ENCODE data around the gene SGSH.
"Not testable (repeated sequence)": the region's sequence is repeated elsewhere in the genome, so short reads cannot be mapped to it uniquely, and the experiment has no call there.

The SGSH gene

DNA sequence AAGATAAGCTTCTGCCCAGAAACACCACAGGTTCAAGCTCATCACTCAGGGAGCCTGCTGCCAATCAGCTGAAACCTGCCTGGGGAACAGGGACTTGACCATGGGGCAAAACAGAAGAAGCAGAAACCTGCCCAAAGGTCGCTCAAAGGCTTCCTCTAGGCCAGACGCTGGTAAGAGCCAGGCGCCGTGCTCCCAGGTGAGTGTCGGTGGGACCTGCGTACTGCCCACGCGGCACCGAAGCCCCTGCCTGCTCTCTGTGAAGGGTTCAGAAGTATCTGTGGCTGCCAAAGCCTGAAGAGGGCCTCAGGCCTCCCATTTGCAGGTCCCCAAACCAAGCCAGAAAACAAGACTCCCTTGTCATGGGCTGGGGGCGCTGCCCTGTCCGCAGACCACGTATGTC lies 10.4 kb downstream of the SGSH start:
- DNase-seq, result no peak

GRCh38 chr17:80208050-80208449 lies 12.1 kb downstream of the SGSH start:
- no peak for DNase-seq

DNA sequence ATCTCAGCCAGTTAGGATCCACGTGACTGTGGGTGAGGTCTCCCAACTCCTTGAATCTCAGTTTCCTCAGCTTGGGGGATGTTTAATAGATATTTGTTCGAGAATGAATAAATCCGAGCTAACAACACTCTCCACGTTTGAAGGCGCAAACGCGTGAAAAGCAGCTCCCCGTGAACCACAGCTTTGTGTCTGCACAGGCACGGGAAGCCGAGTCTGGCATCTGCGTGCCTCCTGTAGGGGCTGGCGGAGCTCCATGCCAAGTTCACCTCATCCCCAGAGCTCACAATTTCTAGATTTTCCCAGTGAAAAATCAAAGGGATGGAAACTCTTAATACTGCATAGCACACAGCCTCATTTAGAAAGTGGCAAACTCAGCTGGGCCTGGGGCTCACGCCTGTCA lies 14.3 kb downstream of the SGSH start:
- no peak for DNase-seq

GRCh38 chr17:80204626-80205468 lies 15.3 kb downstream of the SGSH start:
- no peak for DNase-seq

DNA sequence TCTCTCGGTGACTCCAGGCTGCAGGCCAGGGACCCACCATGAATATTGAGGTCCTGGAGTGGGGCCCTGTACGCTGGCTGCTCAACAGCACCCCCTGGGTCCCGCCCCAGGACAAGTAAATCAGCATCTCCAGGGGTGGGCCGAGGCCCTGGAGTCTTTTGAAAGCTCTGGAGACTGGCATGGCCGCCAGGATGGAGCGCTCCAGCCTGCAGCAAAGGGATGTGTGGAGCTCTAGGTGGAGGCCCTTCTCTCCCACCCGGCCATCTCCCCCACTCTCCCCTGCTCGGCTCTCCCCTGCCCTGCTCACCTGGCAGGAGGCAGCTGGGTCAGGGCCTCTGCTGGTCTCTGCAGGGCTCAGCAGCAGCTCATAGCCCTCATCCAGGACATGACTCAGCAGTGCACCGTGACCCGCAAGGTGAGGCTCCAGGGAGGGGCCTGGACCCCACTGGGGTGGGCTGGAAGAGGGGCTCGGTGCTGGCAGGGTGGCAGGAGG lies 16.6 kb downstream of the SGSH start:
- no peak for DNase-seq

GRCh38 chr17:80202197-80202596 lies 17.9 kb downstream of the SGSH start:
- DNase-seq, result no peak

DNA sequence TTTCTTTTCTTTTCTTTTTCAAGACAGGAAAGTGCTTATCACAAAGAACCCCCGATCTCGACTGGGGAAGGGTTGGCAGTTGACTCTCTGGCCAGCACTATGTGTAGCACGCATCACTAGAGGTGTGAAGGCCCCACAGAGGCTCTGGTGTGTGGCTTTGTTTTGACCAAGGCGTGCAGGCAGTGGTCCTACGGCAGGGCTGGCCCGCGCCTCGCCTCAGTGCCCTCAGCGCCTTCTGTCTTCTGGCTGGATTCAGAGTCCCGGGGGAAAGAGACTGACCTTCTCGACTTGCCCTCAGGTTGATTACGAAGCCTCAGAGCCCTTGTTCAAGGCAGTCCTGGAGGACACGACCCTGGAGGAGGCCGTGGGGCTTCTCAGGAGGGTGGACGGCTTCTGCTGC lies 18.7 kb downstream of the SGSH start:
- DNase-seq, result no peak

GRCh38 chr17:80199295-80199694 lies 20.8 kb downstream of the SGSH start:
- DNase-seq, result not testable (repeated sequence)

DNA sequence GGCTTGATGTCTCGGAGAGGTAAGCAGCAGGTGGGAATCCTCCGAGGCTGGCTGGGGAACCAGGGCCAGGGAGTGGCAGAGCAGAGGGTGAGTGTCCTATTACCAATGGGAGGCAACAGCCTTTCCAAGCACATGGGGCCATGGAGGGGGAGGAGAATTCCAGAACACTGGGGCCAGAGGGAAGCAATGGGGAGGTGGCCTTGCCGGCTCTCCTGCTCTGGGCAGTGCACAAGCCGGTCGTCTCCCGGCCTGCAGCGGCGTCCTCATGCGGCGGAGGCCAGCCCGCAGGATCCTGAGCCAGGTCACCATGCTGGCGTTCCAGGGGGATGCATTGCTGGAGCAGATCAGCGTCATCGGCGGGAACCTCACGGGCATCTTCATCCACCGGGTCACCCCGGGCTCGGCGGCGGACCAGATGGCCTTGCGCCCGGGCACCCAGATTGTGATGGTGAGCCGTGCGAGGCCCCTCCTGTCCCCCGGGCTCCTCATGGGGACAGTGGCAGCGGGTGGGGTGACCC lies 21.9 kb downstream of the SGSH start:
- DNase-seq, result no peak

DNA sequence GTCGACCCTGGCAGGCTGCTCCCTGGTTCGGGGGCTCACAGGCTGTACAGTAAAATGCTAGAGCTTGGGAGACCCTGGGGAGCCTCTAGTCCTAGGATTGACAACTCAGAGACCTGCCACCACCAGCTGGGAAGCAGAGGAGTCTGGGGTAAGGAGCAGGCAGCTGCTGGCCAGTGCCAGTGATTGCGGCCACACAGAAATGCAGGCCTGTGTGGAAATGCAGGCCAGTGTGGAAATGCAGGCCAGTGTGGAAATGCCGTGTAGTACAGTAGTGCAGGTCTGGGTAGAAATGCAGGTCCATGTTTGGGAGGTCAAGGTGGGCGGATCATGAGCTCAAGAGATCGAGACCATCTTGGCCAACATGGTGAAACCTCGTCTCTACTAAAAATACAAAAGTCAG lies 23.5 kb downstream of the SGSH start:
- DNase-seq, result no peak

GRCh38 chr17:80195671-80196529 lies 24.2 kb downstream of the SGSH start:
- DNase-seq, result peak; percentile 8 to 11

GRCh38 chr17:80195141-80195540 lies 25.0 kb downstream of the SGSH start:
- DNase-seq, result no peak

DNA sequence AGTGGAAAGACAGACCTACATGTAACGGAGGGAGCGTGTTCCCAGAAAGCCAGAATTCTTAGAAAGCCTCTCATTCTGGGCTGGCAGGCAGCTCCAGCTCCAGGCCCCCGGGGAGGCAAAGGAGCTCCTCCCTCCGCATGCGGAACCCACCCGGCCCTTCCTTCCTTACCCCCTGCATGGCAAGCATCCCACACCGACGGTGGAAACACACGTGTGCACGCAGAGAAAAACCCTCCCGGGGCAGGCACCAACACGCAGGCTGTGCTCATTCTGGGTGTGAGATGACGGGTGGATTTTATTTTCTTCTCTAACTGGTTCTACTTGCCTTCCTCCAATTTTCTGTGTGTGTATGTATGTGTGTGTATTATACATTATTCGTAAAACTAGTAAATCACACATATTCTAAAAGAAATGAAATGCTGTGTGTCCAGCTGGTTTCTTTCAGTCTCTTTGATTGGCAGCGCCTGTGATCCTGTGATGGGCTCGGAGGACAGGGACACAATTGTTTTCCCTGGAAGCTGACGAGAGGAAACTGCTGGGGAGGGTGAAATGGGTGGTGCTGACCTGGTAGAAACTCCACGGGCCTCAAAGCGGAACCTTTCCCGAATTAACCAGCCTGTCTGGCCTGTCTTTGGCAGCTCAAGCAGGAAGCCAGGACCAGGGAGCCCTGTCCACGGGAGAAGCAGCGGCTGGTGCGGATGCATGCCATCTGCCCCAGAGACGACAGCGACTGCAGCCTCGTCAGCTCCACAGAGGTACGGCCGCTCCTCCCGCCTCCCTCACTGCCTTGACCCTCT lies 28.1 kb downstream of the SGSH start:
- no peak for DNase-seq

- no peak for DNase-seq
Measured at GRCh38 chr17:80191192-80191591, 28.9 kb downstream of the SGSH start.

DNA sequence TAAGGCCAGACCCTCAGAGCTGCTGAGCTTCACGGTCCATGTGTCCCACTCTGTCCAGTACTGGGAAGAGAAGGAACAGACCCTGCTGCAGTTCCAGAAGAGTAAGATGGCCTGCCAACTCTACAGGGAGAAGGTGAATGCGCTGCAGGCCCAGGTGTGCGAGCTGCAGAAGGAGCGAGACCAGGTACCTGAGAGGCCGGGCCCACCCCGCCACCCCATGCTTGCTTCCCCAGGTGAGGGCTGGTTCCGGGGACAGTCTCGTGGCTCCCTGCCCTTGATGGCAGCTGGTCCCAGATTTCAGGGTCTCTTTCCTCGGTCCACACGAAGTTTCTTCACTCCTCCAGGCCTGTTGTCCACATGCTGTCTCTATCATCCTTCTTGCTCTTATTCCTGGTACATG lies 29.4 kb downstream of the SGSH start:
- DNase-seq, result no peak

DNA sequence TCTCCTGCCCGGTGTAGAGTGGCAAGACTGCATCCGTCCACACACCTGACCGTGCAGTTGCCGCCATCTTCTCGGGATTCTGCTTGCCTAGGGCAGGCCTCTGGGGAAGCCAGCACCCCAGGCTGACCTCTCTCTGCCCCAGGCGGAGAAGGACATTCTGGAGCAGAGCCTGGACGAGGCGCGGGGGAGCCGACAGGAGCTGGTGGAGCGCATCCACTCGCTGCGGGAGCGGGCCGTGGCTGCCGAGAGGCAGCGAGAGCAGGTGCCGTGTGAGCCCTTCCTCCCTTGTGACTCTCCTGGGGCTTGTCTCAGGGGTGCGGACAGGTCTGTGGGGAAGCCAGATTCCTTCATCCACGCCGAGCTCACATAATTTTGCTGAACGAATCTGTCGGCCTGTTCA lies 30.5 kb downstream of the SGSH start:
- no peak for DNase-seq

DNA sequence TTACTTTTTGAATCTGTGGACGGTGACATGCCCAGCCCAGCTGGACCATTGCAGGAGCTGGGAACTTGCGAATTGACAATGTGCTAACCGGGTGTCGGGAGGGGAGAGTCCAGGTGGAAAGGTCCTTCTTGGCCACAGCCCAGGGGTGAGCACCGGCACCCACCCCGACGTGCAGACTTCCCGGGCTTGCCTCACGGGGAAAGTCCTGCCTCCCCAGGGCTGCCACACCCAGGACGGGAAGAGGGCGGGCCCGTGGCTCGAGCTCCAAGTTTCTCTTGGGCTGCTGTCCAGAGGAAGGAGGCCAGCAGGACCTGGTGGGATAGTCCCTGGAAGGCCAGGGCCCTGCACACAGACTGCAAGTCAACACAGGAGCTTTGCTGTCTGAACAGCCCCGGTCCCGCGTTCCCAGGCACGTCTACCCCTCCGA lies 32.6 kb downstream of the SGSH start:
- DNase-seq, result no peak

DNA sequence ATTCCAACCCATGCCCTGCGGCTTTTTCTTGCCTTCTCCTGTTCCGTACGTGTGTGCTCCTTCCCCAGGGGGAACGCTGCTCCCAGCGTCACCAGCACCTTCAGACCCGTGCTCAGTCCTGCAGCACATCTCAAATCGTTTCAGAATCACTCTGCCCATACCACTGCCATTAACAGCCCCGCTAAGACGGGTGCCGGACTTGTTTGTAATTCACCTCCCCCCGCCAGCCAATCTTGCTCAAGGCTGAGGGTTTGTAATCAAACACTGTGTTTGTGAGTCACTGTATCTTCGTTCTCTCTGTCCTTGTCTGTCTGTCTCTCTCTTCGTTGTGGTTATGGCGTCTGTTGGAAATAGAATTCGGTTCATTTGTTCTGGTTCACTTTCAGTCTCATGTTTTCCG lies 33.0 kb downstream of the SGSH start:
- DNase-seq, result no peak

DNA sequence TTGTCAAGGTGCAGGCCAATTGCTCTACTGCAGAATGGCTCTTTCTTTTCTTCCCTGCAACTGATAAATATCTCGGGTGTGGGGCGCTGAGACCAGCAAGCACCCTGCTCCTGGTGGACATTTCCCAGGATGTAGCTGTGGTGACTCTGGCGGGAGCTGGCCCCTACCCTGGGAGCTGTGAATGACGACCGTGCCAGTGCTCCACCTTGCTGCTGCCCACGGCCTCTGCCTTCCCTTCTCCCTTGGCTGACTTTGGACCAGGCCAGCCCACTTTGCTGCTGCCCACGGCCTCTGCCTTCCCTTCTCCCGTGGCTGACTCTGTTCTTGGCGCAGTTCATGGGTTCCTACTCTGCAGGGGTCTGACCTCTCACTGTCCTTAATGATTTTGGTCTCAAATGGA lies 34.2 kb downstream of the SGSH start:
- no peak for DNase-seq

DNA sequence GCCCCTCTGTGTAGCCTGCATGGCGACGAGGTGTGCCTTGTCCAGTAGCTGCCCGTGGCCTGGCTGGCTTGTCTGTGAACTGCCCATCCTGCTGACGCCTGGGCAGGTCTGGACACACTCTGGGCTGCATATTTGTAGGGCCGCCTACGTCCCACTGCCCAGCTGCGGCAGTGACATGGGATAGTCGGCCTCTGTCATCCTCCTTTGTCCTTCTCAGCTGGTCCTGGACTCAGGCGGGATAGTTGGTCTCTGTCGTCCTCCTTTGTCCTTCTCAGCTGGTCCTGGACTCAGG lies 35.8 kb downstream of the SGSH start:
- no peak for DNase-seq

- no peak for DNase-seq
Measured at GRCh38 chr17:80183581-80184422, 36.3 kb downstream of the SGSH start.

- DNase-seq, result no peak
Measured at GRCh38 chr17:80182845-80183223, 37.3 kb downstream of the SGSH start.

Data from bone marrow (tissue), 2 donors.